KMS-11 (cell line): ENCODE results near the gene CEP63.

ENCODE experiments used
- H2AFZ ChIP-seq: fragments of 200-600 bp; sonication (generic); 2 replicates; pipeline ENCODE4 v1.6.1; 2016; ENCODE audit warnings: antibody characterized with exemption, mixed run types, low read depth
- H3K27ac ChIP-seq: fragments of 200-600 bp; sonication (generic); 2 replicates; pipeline ENCODE4 v1.6.1; 2016; ENCODE audit warnings: mild to moderate bottlenecking, mixed run types
- H3K27me3 ChIP-seq: fragments of 200-600 bp; sonication (generic); 2 replicates; pipeline ENCODE4 v1.6.1; 2017; ENCODE audit warnings: mild to moderate bottlenecking, low read depth, mixed run types, moderate library complexity; ENCODE audit not compliant: insufficient read depth
- H3K36me3 ChIP-seq: fragments of 200-600 bp; sonication (generic); 2 replicates; pipeline ENCODE4 v1.6.1; 2017; ENCODE audit warnings: mild to moderate bottlenecking, mixed run types; ENCODE audit not compliant: insufficient read depth
- H3K4me1 ChIP-seq: fragments of 200-600 bp; sonication (generic); 2 replicates; pipeline ENCODE4 v1.6.1; 2016; ENCODE audit warnings: mild to moderate bottlenecking, low read depth, mixed run types; ENCODE audit not compliant: poor library complexity, severe bottlenecking
- H3K4me2 ChIP-seq: fragments of 200-600 bp; sonication (generic); 2 replicates; pipeline ENCODE4 v1.7.0; 2016; ENCODE audit warnings: mild to moderate bottlenecking, mixed run types
- H3K4me3 ChIP-seq: fragments of 200-600 bp; sonication (generic); IDR thresholded peaks from 2 replicates; pipeline ENCODE4 v1.6.1; 2017; ENCODE audit warnings: low read depth, low read length, mixed read lengths; ENCODE audit not compliant: insufficient read depth
- H3K79me2 ChIP-seq: fragments of 200-600 bp; sonication (generic); 2 replicates; pipeline ENCODE4 v1.6.1; 2016; ENCODE audit warnings: low read depth, mixed run types; ENCODE audit not compliant: insufficient read depth
- H3K9ac ChIP-seq: fragments of 200-600 bp; sonication (generic); 2 replicates; pipeline ENCODE4 v1.6.1; 2016; ENCODE audit warnings: mild to moderate bottlenecking, mixed run types
- H4K20me1 ChIP-seq: fragments of 200-600 bp; sonication (generic); 2 replicates; pipeline ENCODE4 v1.6.1; 2016; ENCODE audit warnings: mild to moderate bottlenecking, mixed run types; ENCODE audit not compliant: insufficient read depth
- TF ChIP-seq, protein P1 (sequence below): fragments of 200-600 bp; sonication (generic); conservative IDR thresholded peaks from 2 replicates; pipeline ENCODE4 v1.6.1; 2017; ENCODE audit warnings: low read depth, mild to moderate bottlenecking, antibody characterized with exemption, low read length, moderate library complexity, mixed read lengths

The CEP63 gene

DNA sequence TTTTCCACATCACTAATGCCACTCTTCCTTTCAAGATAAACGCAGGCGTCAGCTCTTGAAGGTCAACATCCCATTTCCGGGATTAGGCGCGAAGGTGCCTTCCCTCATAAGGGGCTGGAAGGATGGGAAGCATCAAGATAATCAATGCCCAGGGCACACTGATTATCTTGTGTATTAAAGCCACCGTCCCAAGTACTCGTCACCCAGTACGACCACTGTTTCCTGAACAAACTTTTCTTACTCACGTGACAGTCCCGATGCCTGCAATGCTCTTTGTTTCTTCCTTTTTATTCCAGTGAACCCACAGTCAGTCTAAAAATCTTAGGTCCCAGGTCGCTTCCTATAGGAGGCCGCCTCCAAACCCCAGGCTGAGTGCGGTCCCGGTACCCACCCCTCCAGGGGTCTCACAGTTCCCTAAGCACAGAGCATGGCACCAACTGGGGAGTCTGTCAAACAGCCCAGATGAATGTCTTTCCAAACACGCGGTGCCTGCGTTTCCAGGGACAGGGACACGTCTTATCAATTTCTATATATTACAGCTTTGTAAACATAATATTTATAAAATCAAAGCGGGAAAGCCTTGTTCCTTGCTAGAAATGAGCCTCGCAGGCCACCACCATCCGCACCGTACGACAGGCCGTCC is 661 bp upstream of the CEP63 start:
- H3K9ac ChIP-seq, result peak overlapping the region; percentile 94
- H3K4me1 ChIP-seq, result peaks cover 17% of the 10 kb centered on the region
- no peaks in the 10 kb centered on the region for H3K27me3 ChIP-seq
- H3K27ac ChIP-seq, result peak overlapping the region; percentile 91
- peaks cover 50% of the 10 kb centered on the region for H3K79me2 ChIP-seq
- no peaks in the 10 kb centered on the region for H4K20me1 ChIP-seq
- TF ChIP-seq, protein P1, sequence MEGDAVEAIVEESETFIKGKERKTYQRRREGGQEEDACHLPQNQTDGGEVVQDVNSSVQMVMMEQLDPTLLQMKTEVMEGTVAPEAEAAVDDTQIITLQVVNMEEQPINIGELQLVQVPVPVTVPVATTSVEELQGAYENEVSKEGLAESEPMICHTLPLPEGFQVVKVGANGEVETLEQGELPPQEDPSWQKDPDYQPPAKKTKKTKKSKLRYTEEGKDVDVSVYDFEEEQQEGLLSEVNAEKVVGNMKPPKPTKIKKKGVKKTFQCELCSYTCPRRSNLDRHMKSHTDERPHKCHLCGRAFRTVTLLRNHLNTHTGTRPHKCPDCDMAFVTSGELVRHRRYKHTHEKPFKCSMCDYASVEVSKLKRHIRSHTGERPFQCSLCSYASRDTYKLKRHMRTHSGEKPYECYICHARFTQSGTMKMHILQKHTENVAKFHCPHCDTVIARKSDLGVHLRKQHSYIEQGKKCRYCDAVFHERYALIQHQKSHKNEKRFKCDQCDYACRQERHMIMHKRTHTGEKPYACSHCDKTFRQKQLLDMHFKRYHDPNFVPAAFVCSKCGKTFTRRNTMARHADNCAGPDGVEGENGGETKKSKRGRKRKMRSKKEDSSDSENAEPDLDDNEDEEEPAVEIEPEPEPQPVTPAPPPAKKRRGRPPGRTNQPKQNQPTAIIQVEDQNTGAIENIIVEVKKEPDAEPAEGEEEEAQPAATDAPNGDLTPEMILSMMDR, result no peak
- H3K4me2 ChIP-seq, result peak overlapping the region; percentile 77
- peak overlapping the region; percentile 99 for H2AFZ ChIP-seq
- H3K36me3 ChIP-seq, result 0 out of 2 replicates have a peak, but pooled peaks cover 6% of the 10 kb centered on the region
- H3K4me3 ChIP-seq, result peak overlapping the region; percentile 98

DNA sequence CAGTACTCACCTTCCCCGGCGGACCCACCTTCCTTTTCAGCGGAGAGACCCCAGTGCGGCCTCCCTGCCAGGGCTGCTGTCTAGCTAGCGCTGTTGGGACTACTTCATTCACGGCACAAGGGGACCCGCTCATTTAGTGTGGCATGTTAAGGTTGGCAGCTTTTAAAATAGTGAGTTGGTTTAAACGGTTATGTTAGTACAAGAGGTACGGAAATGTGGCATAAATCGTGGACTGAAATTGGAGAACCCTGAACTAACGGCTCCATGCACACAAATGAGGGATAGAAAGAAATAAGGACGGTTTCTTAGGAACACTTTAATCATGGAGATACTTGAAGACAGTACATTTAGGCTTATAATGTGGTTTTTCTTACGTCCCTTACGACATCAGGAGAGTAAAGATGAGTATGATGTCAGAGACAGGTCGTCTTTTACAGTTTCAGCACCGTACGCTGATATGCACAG is 752 bp downstream of the CEP63 start:
- H4K20me1 ChIP-seq, result no peaks in the 10 kb centered on the region
- peak overlapping the region; percentile 94 for H3K9ac ChIP-seq
- TF ChIP-seq, protein P1, result no peak
- peak overlapping the region; percentile 69 for H3K4me2 ChIP-seq
- H3K27me3 ChIP-seq, result no peaks in the 10 kb centered on the region
- H3K27ac ChIP-seq, result peak overlapping the region; percentile 91
- peak overlapping the region; percentile 99 for H2AFZ ChIP-seq
- H3K79me2 ChIP-seq, result peaks cover 57% of the 10 kb centered on the region
- H3K4me3 ChIP-seq, result no peak overlapping the region
- peaks cover 17% of the 10 kb centered on the region for H3K4me1 ChIP-seq
- 0 out of 2 replicates have a peak, but pooled peaks cover 4% of the 10 kb centered on the region for H3K36me3 ChIP-seq

DNA sequence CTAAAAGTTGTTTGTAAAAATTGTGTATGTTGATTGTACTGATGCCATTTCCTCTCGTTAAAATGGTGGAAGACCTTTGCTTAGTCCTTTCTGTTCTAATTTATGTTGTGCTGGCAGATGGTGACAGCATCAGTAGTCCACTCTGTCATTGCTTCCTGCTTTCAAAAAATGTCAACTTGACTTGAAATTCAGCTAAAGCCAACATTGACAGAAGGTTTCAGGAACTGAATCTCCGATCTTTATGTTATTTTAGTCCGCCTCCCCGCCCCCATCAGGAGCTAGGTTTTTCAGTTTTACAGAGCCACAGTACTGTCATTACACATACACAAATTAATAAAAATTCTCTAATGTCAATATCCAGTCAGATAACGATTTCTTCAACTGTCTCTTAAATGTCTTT is 1.5 kb downstream of the CEP63 start:
- no peaks in the 10 kb centered on the region for H3K36me3 ChIP-seq
- no peak overlapping the region for H3K4me3 ChIP-seq
- TF ChIP-seq, protein P1, result no peak
- no peaks in the 10 kb centered on the region for H4K20me1 ChIP-seq
- H3K27me3 ChIP-seq, result no peaks in the 10 kb centered on the region
- peak overlapping the region; percentile 91; the same call in 1 of the 2 replicates for H3K27ac ChIP-seq
- peaks cover 57% of the 10 kb centered on the region for H3K79me2 ChIP-seq
- peak overlapping the region; percentile 69 for H3K4me2 ChIP-seq
- 0 out of 2 replicates have a peak overlapping the region, but pooled peaks have one; percentile 99 for H2AFZ ChIP-seq
- H3K4me1 ChIP-seq, result peaks cover 17% of the 10 kb centered on the region
- peak overlapping the region; percentile 94; the same call in 1 of the 2 replicates for H3K9ac ChIP-seq

DNA sequence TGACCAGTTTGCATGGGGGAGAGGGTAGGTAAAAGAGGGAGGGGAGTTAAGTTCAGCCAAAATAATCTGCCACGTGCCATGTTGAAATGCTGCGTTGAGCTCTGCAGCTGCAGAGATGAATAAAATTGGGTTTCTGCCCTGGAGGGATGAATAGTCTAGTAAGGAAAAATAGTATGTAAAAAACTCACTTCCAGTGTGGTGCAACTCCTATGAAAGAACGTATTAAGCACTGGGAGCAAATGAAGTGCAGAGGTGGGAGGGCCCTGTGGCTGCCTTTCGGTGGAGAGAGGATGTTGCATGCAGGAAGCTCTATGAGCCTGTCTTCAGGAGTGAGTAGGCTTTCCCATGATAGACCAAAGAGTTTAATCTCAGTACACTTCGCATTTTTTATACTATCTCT is 8.6 kb downstream of the CEP63 start:
- Histone ChIP-seq H3K79me2 (peaks cover 23% of the 10 kb centered on the region; the same call in 1 of the 2 replicates), H3K4me1 (peaks cover 18% of the 10 kb centered on the region)

More for the DNA sequence above, 8.6 kb downstream of the CEP63 start:
- no peak overlapping the region for H3K9ac ChIP-seq
- no peaks in the 10 kb centered on the region for H4K20me1 ChIP-seq
- H3K36me3 ChIP-seq, result no peaks in the 10 kb centered on the region
- H3K4me3 ChIP-seq, result no peak overlapping the region
- no peaks in the 10 kb centered on the region for H3K27me3 ChIP-seq
- no peak overlapping the region for H2AFZ ChIP-seq
- no peak overlapping the region for H3K4me2 ChIP-seq
- no peak overlapping the region for H3K27ac ChIP-seq
- TF ChIP-seq, protein P1, result no peak
